Brain pericyte (primary cell): ENCODE results near the gene TLE2.
"Not testable (repeated sequence)": the region's sequence is repeated elsewhere in the genome, so short reads cannot be mapped to it uniquely, and the experiment has no call there.

ENCODE experiments used
- DNase-seq: peaks from one replicate; pipeline ENCODE4 v3.0.0-alpha.2; 2012; ENCODE audit warnings: low read depth, low spot score

Gene TLE2

DNA sequence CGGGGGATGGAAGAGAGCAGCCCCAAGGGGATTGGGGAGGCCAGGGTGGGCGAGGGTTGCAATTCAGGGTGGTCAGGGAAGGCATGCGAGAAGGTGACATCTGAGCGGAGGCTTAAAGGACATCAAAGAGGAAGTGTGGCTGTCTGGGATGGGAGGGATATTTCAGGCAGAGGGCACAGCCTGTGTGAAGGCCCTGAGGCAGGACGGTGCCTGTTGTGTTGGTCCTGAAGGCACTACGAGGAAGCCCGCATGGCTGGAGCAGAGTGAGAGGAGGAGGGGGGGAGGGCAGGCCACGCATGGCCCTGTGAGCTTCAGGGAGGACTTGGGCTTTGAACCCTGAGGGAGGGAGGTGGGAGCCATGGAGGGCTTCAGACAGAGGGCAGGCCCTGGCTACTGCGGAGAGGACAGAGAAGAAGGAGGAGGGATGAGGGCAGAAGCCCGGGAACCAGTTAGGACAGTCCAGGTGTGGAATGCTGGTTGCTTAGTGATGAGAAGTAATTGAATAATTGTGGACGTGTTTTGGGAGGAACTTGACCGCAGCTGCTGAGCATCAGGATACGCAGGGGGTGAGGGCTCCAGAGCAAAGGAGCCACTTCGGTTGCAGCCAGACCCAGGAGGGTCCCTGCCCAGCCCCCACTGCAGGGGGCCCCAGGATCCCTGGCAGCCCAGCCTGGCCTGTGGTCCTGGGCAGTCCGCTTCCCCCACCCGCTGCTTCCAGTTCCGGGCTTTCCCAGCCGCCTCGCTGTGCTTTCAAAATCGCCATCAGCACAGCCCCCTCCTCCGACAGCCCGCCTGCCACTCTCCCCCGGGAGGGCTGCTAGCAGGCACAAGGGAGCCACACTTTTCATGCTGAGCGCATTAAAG is 45.5 kb downstream of the TLE2 start:
- DNase-seq = peak; percentile 51

DNA sequence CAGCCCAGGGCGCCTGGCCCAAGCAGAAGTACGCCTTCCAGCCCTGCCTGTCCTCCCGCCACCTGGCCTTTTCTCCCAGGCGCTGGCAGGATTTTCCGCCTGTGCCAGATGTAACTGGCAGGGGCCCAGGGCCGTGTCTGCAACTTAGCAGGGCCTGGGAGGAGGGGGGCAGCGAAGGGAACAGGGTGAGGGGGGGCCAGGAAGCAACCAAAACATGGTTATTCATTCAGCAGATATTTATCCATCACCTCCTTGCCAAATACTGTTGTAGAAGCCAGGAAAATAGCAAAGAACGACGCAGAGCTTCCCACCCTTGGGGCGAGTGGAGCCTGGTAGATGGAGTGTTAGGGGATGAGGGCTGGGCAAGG is 46.1 kb downstream of the TLE2 start:
- peak; percentile 48 for DNase-seq

DNA sequence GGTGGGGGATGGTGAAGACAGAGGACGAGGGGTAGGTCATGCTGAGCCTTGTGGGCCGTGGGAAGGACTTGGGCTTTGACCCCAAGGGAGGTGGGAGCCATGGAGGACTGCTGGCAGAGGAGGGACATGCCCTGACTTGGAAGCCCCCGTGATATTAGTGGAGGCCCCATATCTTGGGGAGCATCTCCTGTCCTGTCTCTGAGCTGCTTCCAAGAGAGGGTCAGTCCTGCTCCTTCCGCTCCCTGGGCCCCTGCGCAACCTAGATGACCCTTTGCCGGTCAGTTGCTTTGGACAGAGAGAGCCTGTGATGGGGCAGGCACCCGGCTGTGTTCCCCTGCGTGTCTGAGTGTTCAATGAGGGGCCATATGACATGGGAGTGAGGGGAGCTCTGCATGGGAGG is 46.5 kb downstream of the TLE2 start:
- no peak for DNase-seq

DNA sequence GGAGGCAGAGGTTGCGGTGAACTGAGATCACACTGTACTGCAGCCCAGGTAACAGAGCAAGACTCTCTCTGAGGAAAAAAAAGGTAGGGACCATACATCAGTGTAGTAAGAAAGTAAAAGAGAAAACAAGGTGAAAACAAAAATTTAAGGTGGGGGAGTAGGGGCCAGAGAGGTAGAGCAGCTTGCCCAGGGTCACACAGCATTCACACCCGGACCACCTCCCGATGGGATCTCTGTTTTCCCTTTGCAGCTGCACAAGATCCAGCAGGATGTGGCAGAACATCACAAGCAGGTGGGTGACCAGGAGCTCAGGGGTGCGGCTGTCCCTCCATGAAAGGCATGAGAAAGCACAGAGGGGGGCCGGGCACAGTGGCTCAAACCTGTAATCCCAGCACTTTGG is 47.2 kb downstream of the TLE2 start:
- DNase-seq = no peak

DNA sequence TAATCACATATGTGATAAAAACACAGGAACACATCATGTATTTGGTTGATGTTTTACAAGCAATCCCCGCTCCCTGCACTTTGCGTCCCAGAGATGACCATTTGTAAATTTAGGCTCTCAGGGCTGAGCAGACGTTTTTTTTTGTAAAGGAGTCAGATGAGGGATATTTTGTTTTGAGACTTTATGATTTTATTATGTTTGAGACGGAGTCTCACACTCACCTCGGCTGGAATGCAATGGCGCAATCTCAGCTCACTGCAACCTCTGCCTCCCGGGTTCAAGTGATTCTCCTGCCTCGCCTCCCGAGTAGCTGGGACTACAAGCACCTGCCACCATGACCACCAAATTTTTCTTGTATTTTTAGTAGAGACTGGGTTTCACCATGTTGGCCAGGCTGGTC is 50.3 kb downstream of the TLE2 start:
- DNase-seq = no peak

DNA sequence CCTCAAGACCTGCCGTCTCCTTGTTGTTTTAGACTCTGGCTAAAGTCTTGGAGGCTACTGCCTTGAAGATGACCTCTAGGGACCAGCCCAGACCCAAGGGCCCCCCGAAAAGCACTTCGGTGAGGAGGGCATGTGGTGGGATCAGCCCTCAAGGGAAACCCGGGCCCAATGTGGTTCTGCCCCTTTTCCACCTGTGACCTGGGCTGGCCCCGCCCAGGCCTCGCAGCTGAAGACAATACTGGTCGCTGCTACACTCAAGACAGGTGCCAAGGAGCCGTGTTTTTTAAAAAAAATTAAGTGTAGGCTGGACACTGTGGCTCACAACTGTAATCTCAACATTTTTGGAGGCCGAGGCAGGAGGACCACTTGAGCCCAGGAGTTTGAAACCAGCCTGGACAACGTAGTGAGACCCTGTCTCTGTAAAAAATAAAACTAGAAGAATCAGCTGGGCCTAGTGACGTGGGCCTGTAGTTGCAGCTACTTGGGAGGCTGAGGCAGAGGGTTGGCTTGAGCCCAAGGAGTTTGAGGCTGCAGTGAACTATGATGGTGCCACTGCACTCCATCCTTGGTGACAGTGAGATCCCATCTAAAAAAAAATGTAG is 50.8 kb downstream of the TLE2 start:
- no peak for DNase-seq

DNA sequence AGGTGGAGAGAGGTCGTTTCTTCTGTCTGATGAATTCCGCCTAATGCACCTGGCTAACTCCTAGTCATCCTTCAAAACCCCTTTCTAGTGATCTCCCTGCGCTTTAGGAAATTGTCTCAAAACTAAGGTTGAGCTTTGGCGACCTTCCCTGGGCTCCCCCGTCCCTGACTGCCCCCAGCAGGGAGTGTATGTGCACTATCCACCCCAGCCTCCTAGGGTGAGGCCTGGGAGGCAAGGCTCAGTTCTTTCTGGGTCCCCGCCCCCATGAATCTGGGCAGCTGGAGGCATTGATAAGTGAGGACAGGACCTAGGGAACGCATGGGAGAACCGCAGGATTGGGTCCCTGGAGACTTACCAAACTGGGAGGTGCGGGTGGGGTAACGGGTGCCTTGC is 51.3 kb downstream of the TLE2 start:
- DNase-seq = no peak

DNA sequence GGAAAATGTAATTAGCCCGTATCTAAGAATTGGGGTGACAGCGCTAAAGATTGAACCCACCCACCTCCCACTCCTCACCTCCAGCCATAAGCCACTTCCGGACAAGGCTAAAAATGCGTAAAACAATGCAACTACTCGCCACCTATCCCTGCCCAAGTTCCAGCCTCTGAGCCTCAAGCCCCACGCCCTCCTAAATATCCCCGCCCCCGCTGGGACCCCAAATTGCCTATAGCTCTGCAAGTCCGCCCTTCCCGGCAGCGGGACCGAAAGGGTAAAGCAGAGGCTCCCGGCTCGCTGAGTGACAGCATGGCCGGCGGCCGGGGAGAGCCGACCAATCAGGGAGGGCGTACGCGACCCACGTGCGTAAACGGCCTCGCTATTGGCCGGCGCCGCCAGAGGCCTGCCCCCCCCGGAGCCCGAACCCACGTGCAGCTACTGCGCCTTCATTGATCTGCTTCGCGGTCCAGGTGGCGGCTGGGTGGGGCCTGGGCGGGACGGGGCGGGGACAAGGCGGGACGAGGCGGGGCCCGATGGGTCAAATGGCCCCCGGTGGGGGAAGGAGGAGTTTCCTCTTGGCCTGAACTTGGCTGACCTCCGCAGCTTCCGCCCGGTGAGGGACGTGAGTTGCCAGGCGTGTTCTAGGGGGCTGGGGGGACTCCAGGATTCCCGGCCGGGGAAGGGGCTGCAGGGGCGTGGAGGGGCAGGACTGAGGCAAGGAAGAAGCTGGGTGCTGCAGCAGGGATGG is 51.9 kb downstream of the TLE2 start, which contains the start of gene TLE6:
Gene TLE6, plus strand, starts transcription at position 564 of the 745 bp plus-strand sequence. CDS start 670 bp downstream, outside the sequence.
- peak; percentile 75 for DNase-seq

DNA sequence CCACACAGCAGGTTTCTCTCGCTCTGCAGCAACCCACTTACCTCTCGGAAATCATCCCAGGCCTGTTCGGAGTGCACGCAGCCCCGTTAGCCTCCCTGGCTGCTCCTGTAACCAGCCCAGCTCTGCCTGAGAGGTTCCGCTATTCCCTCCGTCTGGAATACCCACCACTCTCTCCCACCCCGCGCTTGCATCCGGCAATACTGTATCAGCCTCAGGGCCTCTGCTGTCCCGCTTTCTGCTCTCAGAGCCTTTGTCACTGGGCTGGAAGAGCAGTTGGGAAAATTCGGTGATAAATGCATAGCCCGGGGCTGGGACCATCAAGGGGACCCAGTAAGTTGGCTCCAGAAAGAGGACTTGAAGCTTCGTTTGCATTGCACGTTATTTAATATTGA is 52.5 kb downstream of the TLE2 start:
- DNase-seq = no peak

DNA sequence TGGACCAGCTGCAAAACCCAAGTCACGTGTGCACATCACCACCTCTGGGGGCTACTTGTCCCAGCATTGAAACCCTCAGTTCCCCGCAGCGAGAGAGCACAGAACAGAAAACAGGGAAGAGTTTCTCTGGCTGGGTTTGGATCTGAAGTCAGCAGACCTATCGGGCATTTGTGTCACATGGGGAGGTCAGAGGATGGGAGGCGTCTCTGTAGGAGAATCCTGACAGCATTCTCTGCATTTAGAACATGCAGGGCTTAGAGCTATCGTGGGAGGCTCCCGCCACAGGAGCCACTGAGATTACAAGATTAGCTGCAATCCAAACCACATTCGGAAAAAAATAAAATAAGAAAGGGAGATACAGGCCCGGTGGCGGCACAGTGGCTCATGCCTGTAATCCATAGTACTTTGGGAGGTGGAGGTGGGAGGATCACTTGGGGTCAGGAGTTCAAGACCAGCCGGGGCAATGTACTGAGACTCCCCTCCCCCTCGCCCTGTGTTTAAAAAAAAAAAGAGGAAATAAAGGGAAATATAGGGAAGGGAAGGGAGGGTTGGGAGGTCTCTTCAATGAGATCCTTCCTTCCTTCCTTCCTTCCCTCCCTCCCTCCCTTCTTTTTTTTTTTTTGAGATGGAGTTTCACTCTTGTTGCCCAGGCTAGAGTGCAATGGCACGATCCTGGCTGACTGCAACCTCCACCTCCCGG is 54.6 kb downstream of the TLE2 start:
- no peak for DNase-seq

DNA sequence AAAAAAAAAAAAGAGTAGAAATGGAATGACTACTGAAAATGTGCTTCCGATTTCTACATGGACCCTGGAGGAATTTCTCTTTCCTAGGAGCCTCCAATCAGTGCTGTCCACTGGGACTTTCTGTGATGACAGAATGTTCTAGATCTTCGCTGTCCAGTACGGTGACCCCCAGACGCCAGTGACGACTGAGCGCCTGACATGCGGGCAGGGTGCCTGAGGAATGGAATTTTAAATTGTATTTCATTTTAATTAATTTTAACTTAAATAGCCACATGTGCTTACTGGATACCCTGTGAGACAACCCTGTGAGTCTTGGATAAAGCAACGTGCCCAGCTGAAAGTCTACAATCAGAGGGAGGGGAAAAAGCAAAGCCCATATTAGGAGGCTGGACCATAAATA is 55.9 kb downstream of the TLE2 start:
- DNase-seq = no peak

DNA sequence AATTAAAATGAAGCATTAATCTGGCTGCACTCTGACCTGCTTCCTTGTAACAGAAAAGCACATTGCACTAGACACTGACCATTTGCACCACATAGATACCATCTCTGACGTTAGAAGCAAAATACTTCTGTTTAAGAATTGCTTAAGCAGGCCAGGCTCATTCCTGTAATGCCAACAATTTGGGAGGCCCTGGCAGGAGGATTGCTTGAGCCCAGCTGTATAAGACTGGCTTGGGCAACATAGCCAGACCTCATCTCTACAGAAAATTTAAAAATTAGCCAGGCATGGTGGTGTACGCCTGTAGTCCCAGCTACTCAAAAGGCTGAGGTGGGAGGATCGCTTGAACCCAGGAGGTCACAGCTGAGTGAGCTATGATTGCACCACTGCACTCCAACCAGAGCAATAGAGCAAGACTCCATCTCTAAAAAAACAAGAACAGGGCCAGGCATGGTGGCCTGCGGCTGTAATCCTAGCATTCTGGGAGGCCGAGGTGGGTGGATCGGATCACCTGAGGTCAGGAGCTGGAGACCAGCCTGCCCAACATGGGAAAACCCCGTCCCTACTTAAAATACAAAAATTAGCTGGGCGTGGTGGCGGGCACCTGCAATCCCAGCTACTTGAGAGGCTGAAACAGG is 58.8 kb downstream of the TLE2 start:
- DNase-seq = no peak

DNA sequence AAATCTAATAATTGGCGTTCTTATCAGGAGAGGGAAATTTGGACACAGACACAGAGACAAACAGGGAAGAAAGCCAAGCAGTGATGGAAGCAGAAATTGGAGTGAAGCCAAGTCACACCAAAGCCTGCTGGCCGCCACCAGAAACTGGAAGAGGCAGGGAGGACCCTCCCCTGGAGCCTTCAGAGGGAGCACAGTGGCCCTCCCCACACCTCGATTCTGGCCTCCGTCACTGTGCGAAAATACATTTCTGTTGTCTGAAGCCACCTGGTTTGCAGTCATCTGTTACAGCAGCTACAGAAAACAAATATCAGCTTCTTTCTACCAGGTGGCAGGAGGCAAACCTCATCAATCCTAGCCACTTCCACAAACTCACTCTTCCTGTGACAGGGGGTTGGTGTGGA is 60.0 kb downstream of the TLE2 start:
- DNase-seq = no peak

DNA sequence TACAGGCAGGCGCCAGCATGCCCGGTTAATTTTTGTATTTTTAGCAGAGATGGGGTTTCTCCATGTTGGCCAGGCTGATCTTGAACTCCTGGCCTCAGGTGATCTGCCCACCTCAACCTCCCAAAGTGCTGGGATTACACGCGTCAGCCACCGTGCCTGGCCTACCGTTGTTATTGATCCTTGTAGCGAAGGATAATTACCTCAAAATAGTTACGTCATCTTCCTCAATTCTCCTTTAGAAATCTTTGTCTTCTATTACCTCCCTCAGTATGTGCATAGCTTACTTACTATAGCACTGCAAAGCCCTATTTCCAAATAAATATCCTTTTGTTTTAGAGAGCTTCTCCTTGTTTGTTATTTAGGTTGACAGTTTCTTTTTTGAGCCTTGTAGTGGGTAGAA is 61.1 kb downstream of the TLE2 start:
- DNase-seq = no peak

DNA sequence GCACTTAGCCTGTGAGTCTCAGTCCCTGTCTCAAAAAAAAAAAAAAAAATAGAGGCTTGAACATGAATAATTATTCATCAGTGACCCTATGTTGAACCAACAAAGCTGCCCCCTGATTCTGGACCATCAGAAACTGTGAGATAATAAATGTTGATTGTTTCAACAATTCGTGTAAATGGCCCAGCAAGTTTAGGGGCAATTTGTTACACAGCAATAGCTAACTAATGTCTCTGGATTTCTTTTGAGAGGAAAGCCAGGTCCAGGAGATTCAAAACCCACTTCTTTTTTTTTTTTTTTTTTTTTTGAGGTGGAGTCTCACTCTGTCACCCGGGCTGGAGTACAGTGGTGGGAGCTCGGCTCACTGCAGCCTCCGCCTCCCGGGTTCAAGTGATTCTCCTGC is 64.2 kb downstream of the TLE2 start:
- DNase-seq = no peak

DNA sequence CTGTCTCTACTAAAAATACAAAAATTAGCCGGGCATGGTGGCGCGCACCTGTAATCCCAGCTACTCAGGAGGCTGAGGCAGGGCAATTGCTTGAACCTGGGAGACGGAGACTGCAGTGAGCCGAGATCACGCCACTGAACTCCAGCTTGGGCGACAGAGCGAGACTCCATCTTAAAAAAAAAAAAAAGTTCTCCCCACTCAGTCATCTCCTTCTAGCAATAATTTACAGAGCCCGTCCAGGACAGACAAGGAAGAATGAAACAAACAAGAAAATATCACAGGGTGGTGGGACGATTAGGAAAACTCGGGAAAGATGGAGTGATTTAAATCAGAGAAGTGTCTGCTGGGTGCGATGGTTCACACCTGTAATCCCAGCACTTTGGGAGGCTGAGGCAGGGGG is 65.4 kb downstream of the TLE2 start:
- DNase-seq = not testable (repeated sequence)

DNA sequence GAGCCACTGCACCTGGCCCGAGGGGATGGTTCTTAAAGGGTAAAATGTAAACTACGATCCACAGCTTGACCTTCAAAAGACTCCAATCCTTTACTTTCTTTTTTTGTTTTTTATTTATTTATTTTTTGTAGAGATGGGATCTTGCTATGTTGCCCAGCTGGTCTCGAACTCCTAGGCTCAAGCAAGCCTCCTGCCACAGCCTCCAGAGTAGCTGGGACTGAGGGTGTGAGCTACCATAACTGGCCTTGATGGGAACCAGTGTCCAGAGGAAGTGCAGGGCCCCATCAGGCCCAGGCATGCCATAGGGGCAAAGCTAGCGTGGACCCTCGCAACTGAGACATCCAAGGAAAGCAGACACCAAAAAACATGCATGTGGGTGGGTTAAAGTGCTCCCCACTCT is 66.0 kb downstream of the TLE2 start:
- DNase-seq = no peak

DNA sequence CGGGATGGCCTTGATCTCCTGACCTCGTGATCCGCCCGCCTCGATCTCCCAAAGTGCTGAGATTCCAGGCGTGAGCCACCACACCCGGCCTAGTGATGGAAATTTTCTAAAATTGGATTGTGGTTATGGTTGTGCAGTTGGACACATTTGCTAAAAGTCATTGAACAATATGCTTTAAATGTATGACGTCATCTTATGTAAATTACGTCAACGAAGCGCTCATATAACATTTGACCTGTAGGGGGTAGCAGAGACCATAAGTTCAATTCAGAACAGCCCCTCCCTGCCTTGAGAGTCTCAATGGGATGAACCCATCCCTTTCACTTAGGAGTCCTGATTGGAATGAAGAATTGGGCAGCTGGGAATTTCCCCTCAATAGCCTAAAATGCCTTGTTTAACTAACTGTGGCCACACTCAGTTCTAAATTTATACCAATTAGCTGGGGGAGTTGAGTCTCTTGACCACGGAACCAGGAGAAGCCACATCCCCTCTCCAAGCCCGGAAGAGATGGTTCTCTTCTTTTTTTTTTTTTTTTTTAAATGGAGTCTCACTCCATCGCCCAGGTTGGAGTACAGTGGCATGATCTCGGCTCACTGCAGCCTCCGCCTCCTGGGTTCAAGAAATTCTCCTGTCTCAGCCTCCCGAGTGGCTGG is 66.9 kb downstream of the TLE2 start:
- no peak for DNase-seq

DNA sequence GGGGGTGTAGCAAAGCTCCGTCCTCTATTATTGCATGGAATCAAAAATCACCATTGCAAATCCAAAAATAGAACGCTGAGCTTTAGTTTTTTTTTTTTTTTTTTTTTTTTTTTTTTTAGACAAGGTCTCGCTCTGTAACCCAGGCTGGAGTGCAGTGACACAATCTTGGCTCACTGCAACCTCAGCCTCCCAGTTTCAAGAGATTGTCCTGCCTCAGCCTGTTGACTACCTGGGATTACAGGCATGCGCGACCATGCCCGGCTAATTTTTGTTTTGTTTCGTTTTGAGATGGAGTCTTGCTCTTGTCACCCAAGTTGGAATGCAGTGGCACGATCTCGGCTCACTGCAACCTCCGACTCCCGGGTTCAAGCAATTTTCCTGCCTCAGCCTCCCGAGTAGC is 69.0 kb downstream of the TLE2 start:
- DNase-seq = no peak

DNA sequence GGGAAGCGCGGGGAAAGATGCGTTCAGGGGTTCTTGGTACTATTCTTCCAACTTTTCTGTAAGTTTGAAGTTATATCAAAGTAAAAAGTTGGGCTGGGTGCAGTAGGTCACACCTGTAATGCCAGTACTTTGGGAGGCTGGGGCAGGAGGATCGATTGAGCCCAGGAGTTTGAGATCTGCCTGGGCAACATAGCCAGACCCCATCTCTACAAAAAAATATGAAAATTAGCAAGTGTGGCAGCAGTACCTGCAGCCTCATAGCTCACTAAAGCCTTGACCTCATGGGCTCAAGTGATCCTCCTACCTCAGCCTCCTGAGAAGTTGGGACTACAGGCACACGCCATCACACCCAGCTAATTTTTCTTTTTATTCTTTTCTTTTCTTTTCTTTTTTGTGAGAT is 71.9 kb downstream of the TLE2 start:
- DNase-seq = no peak

DNA sequence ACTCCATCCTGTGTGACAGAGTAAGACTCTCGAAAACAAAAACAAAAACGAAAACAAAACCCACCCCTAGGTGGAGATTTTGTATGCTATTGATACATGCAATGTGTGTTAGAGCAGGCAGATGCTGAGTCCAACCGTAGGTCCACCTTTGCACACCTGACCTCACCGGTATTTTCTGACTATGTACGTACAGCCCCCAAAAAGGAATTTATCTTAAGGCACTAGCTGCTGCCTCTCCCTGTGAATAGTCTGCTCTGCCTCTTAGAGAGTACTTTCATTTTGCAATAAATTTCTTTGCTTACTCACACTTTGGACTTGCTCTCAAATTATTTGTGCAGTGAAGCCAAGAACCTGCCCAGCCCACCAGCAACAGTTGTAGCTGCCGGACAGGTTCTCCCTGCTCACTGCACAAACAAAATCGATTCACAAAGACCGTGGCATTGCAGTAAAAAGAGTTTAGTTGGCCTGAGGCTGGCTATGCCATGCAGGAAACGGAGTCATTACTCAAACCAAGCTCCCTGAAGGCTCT is 76.1 kb downstream of the TLE2 start:
- DNase-seq = no peak
